ENCODE measurements around the gene SKIC8.

The SKIC8 gene

DNA sequence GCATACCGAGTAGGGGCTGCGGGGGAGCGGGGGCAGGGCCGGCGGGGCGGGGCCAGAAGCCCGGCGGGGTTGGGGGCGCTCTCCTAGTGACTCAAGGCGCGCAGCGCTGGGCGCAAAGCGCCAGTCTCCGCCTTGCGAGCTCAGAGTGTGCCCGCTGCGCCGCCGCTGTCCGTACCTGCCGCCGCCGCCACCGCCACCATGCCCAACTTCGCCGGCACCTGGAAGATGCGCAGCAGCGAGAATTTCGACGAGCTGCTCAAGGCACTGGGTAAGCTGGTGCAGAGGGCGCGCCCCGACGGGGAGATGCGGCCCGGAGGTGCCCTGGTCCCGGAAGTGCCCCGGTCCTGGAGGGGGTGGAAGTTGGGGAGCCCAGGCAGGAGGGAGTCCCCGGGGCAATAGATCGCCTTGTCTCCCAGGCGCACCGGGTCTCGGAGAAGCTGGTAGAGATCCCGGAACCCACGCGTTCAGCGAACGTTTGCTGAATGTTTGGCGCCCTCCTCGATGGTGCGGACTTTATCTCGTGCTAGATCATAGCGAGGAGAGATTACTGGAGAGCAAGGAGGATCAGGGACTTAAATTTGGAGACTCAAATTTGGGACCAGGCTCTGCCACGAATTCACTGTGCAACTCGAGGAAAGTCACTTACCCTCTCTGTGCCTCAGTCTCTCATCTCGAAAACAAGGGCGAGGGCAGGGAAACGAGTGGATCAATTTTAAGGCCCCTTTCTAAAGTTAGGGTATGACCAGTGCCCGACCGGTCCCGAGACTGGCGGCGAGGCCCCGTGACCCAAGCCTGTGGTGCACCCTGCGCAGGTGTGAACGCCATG, 41.0 kb upstream of the SKIC8 start, which contains the start of gene CRABP1:
CRABP1 (plus strand) TSS at position 123 of the 826 bp plus-strand sequence; CDS start at position 199, 76 bp downstream.
- Histone ChIP-seq H2AK5ac (ENCODE audit: low read depth, low read length) (peak within 1 kb of the TSS; percentile 86), H3K9me3 (replicated peaks in 1 of 2; ENCODE audit: control insufficient read depth in 2 of 2, insufficient read depth in 1 of 2, low read depth in 1 of 2, low read length in 2 of 2) (no peaks in the 10 kb centered on the region), H3K14ac (ENCODE audit: low read length) (peak within 1 kb of the TSS; percentile 85), H3K18ac (ENCODE audit: low read length) (peak within 1 kb of the TSS; percentile 97), H3K9ac (ENCODE audit: low read depth, low read length, poor library complexity) (peak within 1 kb of the TSS; percentile 98), H4K8ac (ENCODE audit: low read depth, low read length) (no peak within 1 kb of the TSS), H3K79me1 (ENCODE audit: low read depth, low read length) (peaks cover 7% of the 10 kb centered on the region), H3K4me1 (ENCODE audit: control insufficient read depth in 2 of 2, insufficient read depth in 1 of 2, low read depth in 1 of 2, low read length in 2 of 2) (peaks cover 18 to 34% of the 10 kb centered on the region in 2 donors), H3K27me3 (ENCODE audit: control insufficient read depth in 3 of 3, insufficient read depth in 3 of 3, low read depth in 1 of 3, low read length in 3 of 3) (no peaks in the 10 kb centered on the region), H4K91ac (ENCODE audit: low read depth, low read length, poor library complexity) (peak within 1 kb of the TSS; percentile 35), H2BK15ac (ENCODE audit: low read length) (peak within 1 kb of the TSS; percentile 84), H2BK120ac (ENCODE audit: low read depth, low read length) (peak within 1 kb of the TSS; percentile 85), H3K4me2 (ENCODE audit: insufficient read depth, low read length, poor library complexity, severe bottlenecking) (peak within 1 kb of the TSS; percentile 97), H2AFZ (ENCODE audit: low read length) (peak within 1 kb of the TSS; percentile 70), H3K4ac (ENCODE audit: low read length) (peak within 1 kb of the TSS; percentile 93), H2BK5ac (ENCODE audit: low read length) (peak within 1 kb of the TSS; percentile 97), H3K27ac (replicated peaks; ENCODE audit: low read length) (peak within 1 kb of the TSS; percentile 46), H3K23ac (ENCODE audit: low read depth, low read length, poor library complexity) (peak within 1 kb of the TSS; percentile 90), H3K36me3 (replicated peaks in 1 of 2; ENCODE audit: control insufficient read depth in 2 of 2, insufficient read depth in 2 of 2, low read length in 2 of 2) (peaks cover 3 to 21% of the 10 kb centered on the region in 2 donors), H3K4me3 (ENCODE audit: low read length in 2 of 2) (peak within 1 kb of the TSS; percentile 56 to 98), H2BK12ac (ENCODE audit: low read length) (peak within 1 kb of the TSS; percentile 82)
- DNase-seq (ENCODE audit: low spot score), result no peak
- WGBS, 2 donors (ENCODE audit: extremely low coverage in 2 of 2, insufficient read length in 2 of 2, insufficient replicate concordance in 1 of 2), result no CpG with 5 or more reads among the region's 67 CpGs

DNA sequence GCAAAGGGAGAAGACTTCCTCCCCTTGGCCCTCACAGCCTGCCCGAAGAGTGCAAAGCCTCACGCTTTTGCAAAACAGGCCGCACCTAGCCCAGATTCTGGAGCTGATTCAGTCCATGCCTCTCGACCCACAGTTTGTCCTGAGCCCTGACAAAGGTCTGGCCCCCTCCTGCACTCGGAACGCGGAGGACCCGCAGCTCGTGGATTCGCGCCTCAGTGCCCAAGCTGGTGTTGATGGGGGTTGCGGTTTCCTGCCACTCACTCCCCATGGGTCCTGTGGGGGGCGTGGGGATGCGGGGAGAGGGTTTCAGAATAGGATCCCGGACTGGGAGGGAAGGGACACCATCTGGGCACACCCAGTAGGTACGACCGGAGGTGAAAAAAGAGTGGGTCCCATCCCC, 40.1 kb upstream of the SKIC8 start:
- Histone ChIP-seq H3K36me3 (replicated peaks in 1 of 2; ENCODE audit: control insufficient read depth in 2 of 2, insufficient read depth in 2 of 2, low read length in 2 of 2) (peaks cover 0 to 14% of the 10 kb centered on the region in 2 donors), H2BK15ac (ENCODE audit: low read length) (peak overlapping the region; percentile 84), H4K91ac (ENCODE audit: low read depth, low read length, poor library complexity) (no peak overlapping the region), H2BK5ac (ENCODE audit: low read length) (peak overlapping the region; percentile 47), H3K4me1 (ENCODE audit: control insufficient read depth in 2 of 2, insufficient read depth in 1 of 2, low read depth in 1 of 2, low read length in 2 of 2) (peaks cover 18 to 34% of the 10 kb centered on the region in 2 donors), H3K4me3 (ENCODE audit: low read length in 2 of 2) (peak overlapping the region in 1 of 2 donors; percentile 56), H3K4ac (ENCODE audit: low read length) (peak overlapping the region; percentile 4), H3K14ac (ENCODE audit: low read length) (peak overlapping the region; percentile 28), H3K27me3 (ENCODE audit: control insufficient read depth in 3 of 3, insufficient read depth in 3 of 3, low read depth in 1 of 3, low read length in 3 of 3) (no peaks in the 10 kb centered on the region), H3K79me1 (ENCODE audit: low read depth, low read length) (peaks cover 6% of the 10 kb centered on the region), H2AK5ac (ENCODE audit: low read depth, low read length) (peak overlapping the region; percentile 72), H3K9ac (ENCODE audit: low read depth, low read length, poor library complexity) (peak overlapping the region; percentile 24), H3K18ac (ENCODE audit: low read length) (peak overlapping the region; percentile 96), H4K8ac (ENCODE audit: low read depth, low read length) (no peak overlapping the region), H2BK12ac (ENCODE audit: low read length) (peak overlapping the region; percentile 82), H2AFZ (ENCODE audit: low read length) (peak overlapping the region; percentile 62), H3K4me2 (ENCODE audit: insufficient read depth, low read length, poor library complexity, severe bottlenecking) (peak overlapping the region; percentile 68), H3K23ac (ENCODE audit: low read depth, low read length, poor library complexity) (no peak overlapping the region), H2BK120ac (ENCODE audit: low read depth, low read length) (no peak overlapping the region), H3K27ac (replicated peaks; ENCODE audit: low read length) (no peak overlapping the region), H3K9me3 (replicated peaks in 1 of 2; ENCODE audit: control insufficient read depth in 2 of 2, insufficient read depth in 1 of 2, low read depth in 1 of 2, low read length in 2 of 2) (peaks cover 0 to 6% of the 10 kb centered on the region in 2 donors)
- no peak for DNase-seq (ENCODE audit: low spot score)
- WGBS, 2 donors (ENCODE audit: extremely low coverage in 2 of 2, insufficient read length in 2 of 2, insufficient replicate concordance in 1 of 2), result no CpG with 5 or more reads among the region's 17 CpGs

DNA sequence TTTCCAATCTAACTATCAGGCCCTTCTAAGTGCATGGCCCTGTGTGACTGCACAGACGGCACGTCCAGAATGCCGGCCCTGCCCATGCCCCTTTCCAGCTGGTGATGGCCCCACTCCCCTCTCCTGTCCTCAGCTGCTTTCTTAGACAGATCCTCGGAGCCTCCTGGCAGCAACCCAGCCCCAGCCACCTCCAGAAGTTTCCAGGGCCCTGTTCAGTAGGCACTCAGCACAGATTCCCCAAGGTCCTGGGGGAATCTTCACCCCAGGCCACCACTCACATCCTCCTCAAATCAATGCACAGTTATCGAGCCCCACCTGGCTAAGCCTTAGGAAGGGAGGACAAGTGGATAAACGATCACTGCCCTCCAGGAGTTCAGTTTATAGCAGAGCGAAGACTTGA, 39.4 kb upstream of the SKIC8 start:
- no peak overlapping the region for H2BK12ac ChIP-seq (ENCODE audit: low read length)
- H4K8ac ChIP-seq (ENCODE audit: low read depth, low read length), result no peak overlapping the region
- no peak overlapping the region for H2BK120ac ChIP-seq (ENCODE audit: low read depth, low read length)
- peak overlapping the region; percentile 50 for H3K18ac ChIP-seq (ENCODE audit: low read length)
- no peak overlapping the region for H2AFZ ChIP-seq (ENCODE audit: low read length)
- DNase-seq (ENCODE audit: low spot score), result no peak
- no peak overlapping the region for H2BK15ac ChIP-seq (ENCODE audit: low read length)
- no peak overlapping the region for H3K14ac ChIP-seq (ENCODE audit: low read length)
- no peak overlapping the region for H3K27ac ChIP-seq (replicated peaks; ENCODE audit: low read length)
- H3K4ac ChIP-seq (ENCODE audit: low read length), result no peak overlapping the region
- no peak overlapping the region for H3K23ac ChIP-seq (ENCODE audit: low read depth, low read length, poor library complexity)
- no peak overlapping the region for H3K4me2 ChIP-seq (ENCODE audit: insufficient read depth, low read length, poor library complexity, severe bottlenecking)
- no peak overlapping the region for H2BK5ac ChIP-seq (ENCODE audit: low read length)
- peaks cover 17 to 33% of the 10 kb centered on the region in 2 donors for H3K4me1 ChIP-seq (ENCODE audit: control insufficient read depth in 2 of 2, insufficient read depth in 1 of 2, low read depth in 1 of 2, low read length in 2 of 2)
- H3K36me3 ChIP-seq (replicated peaks in 1 of 2; ENCODE audit: control insufficient read depth in 2 of 2, insufficient read depth in 2 of 2, low read length in 2 of 2), result peaks cover 0 to 8% of the 10 kb centered on the region in 2 donors
- no peak overlapping the region for H3K9ac ChIP-seq (ENCODE audit: low read depth, low read length, poor library complexity)
- WGBS, 2 donors (ENCODE audit: extremely low coverage in 2 of 2, insufficient read length in 2 of 2, insufficient replicate concordance in 1 of 2), result no CpG with 5 or more reads among the region's 7 CpGs
- H3K79me1 ChIP-seq (ENCODE audit: low read depth, low read length), result peaks cover 6% of the 10 kb centered on the region
- no peak overlapping the region for H2AK5ac ChIP-seq (ENCODE audit: low read depth, low read length)
- no peak overlapping the region for H4K91ac ChIP-seq (ENCODE audit: low read depth, low read length, poor library complexity)
- peaks cover 0 to 10% of the 10 kb centered on the region in 2 donors for H3K9me3 ChIP-seq (replicated peaks in 1 of 2; ENCODE audit: control insufficient read depth in 2 of 2, insufficient read depth in 1 of 2, low read depth in 1 of 2, low read length in 2 of 2)
- no peak overlapping the region for H3K4me3 ChIP-seq (ENCODE audit: low read length in 2 of 2)
- no peaks in the 10 kb centered on the region for H3K27me3 ChIP-seq (ENCODE audit: control insufficient read depth in 3 of 3, insufficient read depth in 3 of 3, low read depth in 1 of 3, low read length in 3 of 3)

DNA sequence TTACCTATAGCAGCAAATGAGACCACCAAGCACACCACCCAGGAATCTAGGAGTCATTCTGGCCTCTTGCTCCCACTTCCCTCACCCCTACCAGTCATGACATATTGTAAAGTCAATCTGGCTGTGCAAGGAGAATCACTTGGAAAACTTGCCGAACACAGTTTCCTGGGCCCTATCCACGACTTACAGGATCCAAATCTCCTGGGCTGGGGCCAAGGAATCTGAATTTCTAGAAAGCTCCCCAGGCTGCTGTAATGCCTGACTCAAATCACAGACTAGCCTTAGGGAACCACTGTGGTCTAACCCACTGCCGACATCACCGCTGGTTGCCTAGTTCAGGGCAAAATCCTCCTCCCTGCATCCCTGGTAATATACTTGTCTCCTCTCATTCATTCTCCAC, 36.6 kb upstream of the SKIC8 start:
- WGBS, 2 donors (ENCODE audit: extremely low coverage in 2 of 2, insufficient read length in 2 of 2, insufficient replicate concordance in 1 of 2), result no CpG with 5 or more reads among the region's 4 CpGs
- no peak overlapping the region for H2BK120ac ChIP-seq (ENCODE audit: low read depth, low read length)

More for the DNA sequence above, 36.6 kb upstream of the SKIC8 start:
- no peak overlapping the region for H3K27ac ChIP-seq (replicated peaks; ENCODE audit: low read length)
- H3K27me3 ChIP-seq (ENCODE audit: control insufficient read depth in 3 of 3, insufficient read depth in 3 of 3, low read depth in 1 of 3, low read length in 3 of 3), result no peaks in the 10 kb centered on the region
- peaks cover 18 to 19% of the 10 kb centered on the region in 2 donors for H3K4me1 ChIP-seq (ENCODE audit: control insufficient read depth in 2 of 2, insufficient read depth in 1 of 2, low read depth in 1 of 2, low read length in 2 of 2)
- H3K4me2 ChIP-seq (ENCODE audit: insufficient read depth, low read length, poor library complexity, severe bottlenecking), result no peak overlapping the region
- H4K8ac ChIP-seq (ENCODE audit: low read depth, low read length), result no peak overlapping the region
- no peak overlapping the region for H2AK5ac ChIP-seq (ENCODE audit: low read depth, low read length)
- no peak overlapping the region for H3K18ac ChIP-seq (ENCODE audit: low read length)
- no peak overlapping the region for H4K91ac ChIP-seq (ENCODE audit: low read depth, low read length, poor library complexity)
- H3K9me3 ChIP-seq (replicated peaks in 1 of 2; ENCODE audit: control insufficient read depth in 2 of 2, insufficient read depth in 1 of 2, low read depth in 1 of 2, low read length in 2 of 2), result peaks cover 0 to 10% of the 10 kb centered on the region in 2 donors
- H3K36me3 ChIP-seq (replicated peaks in 1 of 2; ENCODE audit: control insufficient read depth in 2 of 2, insufficient read depth in 2 of 2, low read length in 2 of 2), result no peaks in the 10 kb centered on the region
- H3K79me1 ChIP-seq (ENCODE audit: low read depth, low read length), result peaks cover 2% of the 10 kb centered on the region
- H2BK15ac ChIP-seq (ENCODE audit: low read length), result no peak overlapping the region
- H2BK12ac ChIP-seq (ENCODE audit: low read length), result peak overlapping the region; percentile 18
- no peak for DNase-seq (ENCODE audit: low spot score)
- H3K23ac ChIP-seq (ENCODE audit: low read depth, low read length, poor library complexity), result no peak overlapping the region
- no peak overlapping the region for H3K14ac ChIP-seq (ENCODE audit: low read length)
- no peak overlapping the region for H3K4me3 ChIP-seq (ENCODE audit: low read length in 2 of 2)
- H3K4ac ChIP-seq (ENCODE audit: low read length), result no peak overlapping the region
- no peak overlapping the region for H2AFZ ChIP-seq (ENCODE audit: low read length)
- no peak overlapping the region for H2BK5ac ChIP-seq (ENCODE audit: low read length)
- no peak overlapping the region for H3K9ac ChIP-seq (ENCODE audit: low read depth, low read length, poor library complexity)

Measured in neuronal stem cell (in vitro differentiated cells).